ENCODE measurements around the gene MBD2.
"Not testable (repeated sequence)": the region's sequence is repeated elsewhere in the genome, so short reads cannot be mapped to it uniquely, and the experiment has no call there.

MBD2 gene

GRCh38 chr18:54147439-54147838 is 77.0 kb downstream of the MBD2 start:
- DNase-seq = no peak

- DNase-seq = no peak
Measured at GRCh38 chr18:54141041-54141608, 83.3 kb downstream of the MBD2 start.

- no peak for DNase-seq
Measured at GRCh38 chr18:54140641-54141040, 83.8 kb downstream of the MBD2 start.

- DNase-seq = no peak
Measured at GRCh38 chr18:54135216-54135615, 89.3 kb downstream of the MBD2 start.

- no peak for DNase-seq
Measured at GRCh38 chr18:54134053-54134452, 90.4 kb downstream of the MBD2 start.

GRCh38 chr18:54130631-54131030 is 93.8 kb downstream of the MBD2 start:
- no peak for DNase-seq

- DNase-seq = no peak
Measured at GRCh38 chr18:54130177-54130576, 94.3 kb downstream of the MBD2 start.

- no peak for DNase-seq
Measured at GRCh38 chr18:54129448-54130067, 94.9 kb downstream of the MBD2 start.

GRCh38 chr18:54127759-54128378 is 96.6 kb downstream of the MBD2 start:
- DNase-seq = no peak

GRCh38 chr18:54125429-54125828 is 99.0 kb downstream of the MBD2 start:
- no peak for DNase-seq

- DNase-seq = not testable (repeated sequence)
Measured at GRCh38 chr18:54123720-54124440, 100.6 kb downstream of the MBD2 start.

GRCh38 chr18:54119524-54120019 is 104.9 kb downstream of the MBD2 start:
- DNase-seq = no peak

- no peak for DNase-seq
Measured at GRCh38 chr18:54117853-54118773, 106.4 kb downstream of the MBD2 start.

- DNase-seq = no peak
Measured at GRCh38 chr18:54116541-54117257, 107.8 kb downstream of the MBD2 start.

- no peak for DNase-seq
Measured at GRCh38 chr18:54112356-54112755, 112.1 kb downstream of the MBD2 start.

- DNase-seq = no peak
Measured at GRCh38 chr18:54109131-54109683, 115.3 kb downstream of the MBD2 start.

- DNase-seq = no peak
Measured at GRCh38 chr18:54102123-54102522, 122.3 kb downstream of the MBD2 start.

Data from NCI-H2081 treated with DMSO at 0.1 percent for 48 hours (cell line).